WTC11 (cell line): ENCODE results near the gene MAP3K21. TPM values are rescaled to one million over a fixed set of nuclear protein-coding genes. Genes with fewer than 3 reads are reported as not detected.
A peak's percentile ranks its signal among the peaks of the same experiment; 100 is the strongest.

Experiments used
- ATAC-seq: fragments of 200-7000 bp; cut with Tn5 transposase; 2 replicates; pipeline ENCODE4 v1.10.0; 2021; ENCODE audit warnings: mild to moderate bottlenecking, moderate library complexity
- CTCF ChIA-PET: fragments of 300-600 bp; sonication (Branson Sonifier 250); formaldehyde crosslinking; loops from one replicate; lab custom pipeline; 2021; ENCODE audit warnings: antibody characterized with exemption; lab: Charles Lee
- POLR2A ChIA-PET: fragments of 350-600 bp; sonication (Branson Sonifier 250); formaldehyde crosslinking; loops from one replicate; lab custom pipeline; 2021; ENCODE audit warnings: antibody characterized with exemption; lab: Charles Lee
- DNase-seq: peaks from one replicate; pipeline ENCODE4 v3.0.0; 2021; ENCODE audit warnings: low spot score
- H3K27ac Mint-ChIP-seq: 2 replicates; pipeline ENCODE4 v1.8.0; 2021; ENCODE audit warnings: mixed read lengths
- H3K27me3 Mint-ChIP-seq: 2 replicates; pipeline ENCODE4 v1.8.0; 2021; ENCODE audit warnings: low read depth, mild to moderate bottlenecking, moderate library complexity, mixed read lengths
- H3K36me3 Mint-ChIP-seq: 2 replicates; pipeline ENCODE4 v1.8.0; 2021; ENCODE audit warnings: mixed read lengths
- H3K4me1 Mint-ChIP-seq: 2 replicates; pipeline ENCODE4 v1.8.0; 2022; ENCODE audit warnings: mixed read lengths
- H3K4me3 Mint-ChIP-seq: 2 replicates; pipeline ENCODE4 v1.8.0; 2021; ENCODE audit warnings: mild to moderate bottlenecking, moderate library complexity, mixed read lengths
- H3K9me3 Mint-ChIP-seq: 2 replicates; pipeline ENCODE4 v1.8.0; 2021; ENCODE audit warnings: mixed read lengths
- ARID4B ChIP-seq: sonication (generic); formaldehyde crosslinking; IDR thresholded peaks from 2 replicates; pipeline ENCODE4 v1.8.0; 2023; ENCODE audit warnings: missing genetic modification reagents, mild to moderate bottlenecking, borderline replicate concordance
- ATF2 ChIP-seq: sonication (generic); formaldehyde crosslinking; IDR thresholded peaks from 2 replicates; pipeline ENCODE4 v1.8.1; 2022; ENCODE audit warnings: low read depth, missing genetic modification reagents, borderline replicate concordance
- CBFB ChIP-seq: sonication (generic); formaldehyde crosslinking; IDR thresholded peaks from 2 replicates; pipeline ENCODE4 v1.8.1; 2022; ENCODE audit warnings: mild to moderate bottlenecking, low read depth, missing genetic modification reagents
- CDX4 ChIP-seq: fragments of 250-450 bp; sonication (Bioruptor Pico); IDR thresholded peaks from 2 replicates; pipeline ENCODE4 v1.9.0; 2021; ENCODE audit warnings: moderate library complexity, mild to moderate bottlenecking, inconsistent platforms, borderline replicate concordance
- E2F5 ChIP-seq: sonication (generic); formaldehyde crosslinking; IDR thresholded peaks from 2 replicates; pipeline ENCODE4 v1.8.1; 2022; ENCODE audit warnings: mild to moderate bottlenecking, moderate library complexity, missing genetic modification reagents
- ESRRA ChIP-seq: sonication (generic); formaldehyde crosslinking; IDR thresholded peaks from 2 replicates; pipeline ENCODE4 v1.8.1; 2022; ENCODE audit warnings: mild to moderate bottlenecking, missing genetic modification reagents, borderline replicate concordance
- GRHL2 ChIP-seq: fragments of 250-450 bp; sonication (Bioruptor Pico); IDR thresholded peaks from 2 replicates; pipeline ENCODE4 v1.8.0; 2022; ENCODE audit warnings: mild to moderate bottlenecking, moderate library complexity; ENCODE audit not compliant: insufficient replicate concordance, severe bottlenecking
- JAZF1 ChIP-seq: fragments of 250-450 bp; sonication (Bioruptor Pico); IDR thresholded peaks from 2 replicates; pipeline ENCODE4 v1.9.0; 2021; ENCODE audit warnings: moderate library complexity, mild to moderate bottlenecking, inconsistent platforms
- MYBL2 ChIP-seq: sonication (generic); formaldehyde crosslinking; IDR thresholded peaks from 2 replicates; pipeline ENCODE4 v1.8.1; 2023; ENCODE audit warnings: mild to moderate bottlenecking, moderate library complexity, missing genetic modification reagents
- NFATC4 ChIP-seq: fragments of 250-450 bp; sonication (Bioruptor Pico); IDR thresholded peaks from 2 replicates; pipeline ENCODE4 v1.9.0; 2021; ENCODE audit warnings: mild to moderate bottlenecking
- SMAD3 ChIP-seq: sonication (generic); formaldehyde crosslinking; IDR thresholded peaks from 2 replicates; pipeline ENCODE4 v1.8.0; 2022; ENCODE audit warnings: missing genetic modification reagents, mild to moderate bottlenecking, borderline replicate concordance
- SMAD4 ChIP-seq: sonication (generic); formaldehyde crosslinking; IDR thresholded peaks from 2 replicates; pipeline ENCODE4 v1.8.0; 2022; ENCODE audit warnings: mild to moderate bottlenecking, missing genetic modification reagents
- SP1 ChIP-seq: sonication (generic); formaldehyde crosslinking; conservative IDR thresholded peaks from 2 replicates; pipeline ENCODE4 v1.8.1; 2022; ENCODE audit warnings: missing genetic modification reagents
- TCF7 ChIP-seq: sonication (generic); formaldehyde crosslinking; IDR thresholded peaks from 2 replicates; pipeline ENCODE4 v1.8.0; 2022; ENCODE audit warnings: mild to moderate bottlenecking, low read depth, missing genetic modification reagents, moderate library complexity
- ZBTB21 ChIP-seq: sonication (generic); formaldehyde crosslinking; IDR thresholded peaks from 2 replicates; pipeline ENCODE4 v1.8.1; 2023; ENCODE audit warnings: mild to moderate bottlenecking, missing genetic modification reagents, borderline replicate concordance
- ZNF121 ChIP-seq: sonication (generic); formaldehyde crosslinking; IDR thresholded peaks from 2 replicates; pipeline ENCODE4 v1.8.0; 2023; ENCODE audit warnings: missing genetic modification reagents
- ZNF263 ChIP-seq: sonication (generic); formaldehyde crosslinking; IDR thresholded peaks from 2 replicates; pipeline ENCODE4 v1.8.1; 2022; ENCODE audit warnings: low read depth, mild to moderate bottlenecking, moderate library complexity, missing genetic modification reagents
- ZNF512 ChIP-seq: sonication (generic); formaldehyde crosslinking; IDR thresholded peaks from 2 replicates; pipeline ENCODE4 v1.8.1; 2022; ENCODE audit warnings: missing genetic modification reagents, borderline replicate concordance
- ZSCAN18 ChIP-seq: fragments of 250-450 bp; sonication (Bioruptor Pico); IDR thresholded peaks from 2 replicates; pipeline ENCODE4 v2.1.2; 2022; ENCODE audit warnings: mild to moderate bottlenecking, moderate library complexity
- total RNA-seq: library from RNA; stranded (reverse); gene quantifications from 3 replicates; pipeline ENCODE4 v1.2.3, GENCODE V29; 2021

MAP3K21 gene
- total RNA-seq, 1 experiment from 2014 or later, result 24.0 TPM

GRCh38 chr1:233372218-233373120 lies 44.9 kb downstream of the MAP3K21 start:
- ATAC-seq (no peak), DNase-seq (no peak)
- ChIA-PET POLR2A (interaction anchor here (0.7 kb wide), 1 partner anchor 13 kb away, joined by 3 read pairs; no protein-coding TSS in a partner anchor), CTCF (interaction anchor here (1.5 kb wide), 1 partner anchor 693 kb away, joined by 4 read pairs; no protein-coding TSS in a partner anchor)
- TF ChIP-seq SMAD4 (CRISPR knock-in tag) (no peak), ZSCAN18 (no peak), SMAD3 (no peak), TCF7 (CRISPR knock-in tag) (no peak), NFATC4 (CRISPR knock-in tag) (no peak), ESRRA (CRISPR knock-in tag) (no peak)
- Mint-ChIP-seq H3K27me3 (no peaks in the 10 kb centered on the region), H3K27ac (peak overlapping the region; percentile 51), H3K36me3 (peaks cover 18% of the 10 kb centered on the region), H3K4me3 (no peak overlapping the region), H3K4me1 (peaks cover 34% of the 10 kb centered on the region), H3K9me3 (no peaks in the 10 kb centered on the region)

GRCh38 chr1:233373226-233373625 lies 45.7 kb downstream of the MAP3K21 start:
- Mint-ChIP-seq H3K9me3 (no peaks in the 10 kb centered on the region), H3K36me3 (peaks cover 18% of the 10 kb centered on the region), H3K4me3 (no peak overlapping the region), H3K27ac (no peak overlapping the region), H3K27me3 (no peaks in the 10 kb centered on the region), H3K4me1 (peaks cover 32% of the 10 kb centered on the region)
- ChIA-PET POLR2A (no interaction called here), CTCF (interaction anchor here (1.5 kb wide), 1 partner anchor 693 kb away, joined by 4 read pairs; no protein-coding TSS in a partner anchor)
- no peak for ATAC-seq
- DNase-seq, result no peak
- TF ChIP-seq ZNF512 (CRISPR knock-in tag) (no peak), JAZF1 (CRISPR knock-in tag) (no peak), CDX4 (CRISPR knock-in tag) (no peak), ZNF263 (CRISPR knock-in tag) (no peak), E2F5 (no peak), SP1 (CRISPR knock-in tag) (no peak), ZBTB21 (CRISPR knock-in tag) (no peak), GRHL2 (CRISPR knock-in tag) (no peak)

GRCh38 chr1:233375653-233376052 lies 48.1 kb downstream of the MAP3K21 start:
- DNase-seq (no peak), ATAC-seq (no peak)
- H3K4me3 Mint-ChIP-seq, result no peak overlapping the region
- H3K4me1 Mint-ChIP-seq, result peaks cover 18% of the 10 kb centered on the region
- no peaks in the 10 kb centered on the region for H3K27me3 Mint-ChIP-seq
- H3K27ac Mint-ChIP-seq, result 0 out of 2 replicates have a peak overlapping the region, but pooled peaks have one; percentile 10
- H3K36me3 Mint-ChIP-seq, result peaks cover 34% of the 10 kb centered on the region
- CTCF ChIA-PET, result no interaction called here
- H3K9me3 Mint-ChIP-seq, result no peaks in the 10 kb centered on the region
- POLR2A ChIA-PET, result no interaction called here
- no peak for TF ChIP-seq ZNF263 (CRISPR knock-in tag)
- no peak for TF ChIP-seq CBFB (CRISPR knock-in tag)
- no peak for TF ChIP-seq ZNF121 (CRISPR knock-in tag)
- TF ChIP-seq ARID4B (CRISPR knock-in tag), result no peak
- TF ChIP-seq MYBL2 (CRISPR knock-in tag), result no peak
- TF ChIP-seq ATF2 (CRISPR knock-in tag), result no peak
